H54 (cell line): Measurements from ENCODE around the gene DCDC1.

Source experiments
- DNase-seq: peaks from one replicate; pipeline ENCODE4 v3.0.0; 2011; ENCODE audit warnings: low spot score, mixed read lengths; ENCODE audit not compliant: insufficient read length
- FAIRE-seq: peaks from 3 replicates; lab custom pipeline; 2011; peaks lifted over from hg19 to GRCh38; lab: Jason Lieb, UNC
- POLR2A ChIP-seq: IDR thresholded peaks from 2 replicates; pipeline ENCODE4 v1.6.1; 2011; ENCODE audit warnings: low read depth, mild to moderate bottlenecking, low read length

Gene DCDC1

GRCh38 chr11:31089117-31089516 lies 280.4 kb downstream of the DCDC1 start:
- TF ChIP-seq POLR2A: no peak
- DNase-seq (no peak), FAIRE-seq (no peak)

GRCh38 chr11:31069447-31070205 lies 299.9 kb downstream of the DCDC1 start:
- DNase-seq (no peak), FAIRE-seq (no peak)
- no peak for TF ChIP-seq POLR2A

- FAIRE-seq (no peak), DNase-seq (no peak)
- no peak for TF ChIP-seq POLR2A
Observed at GRCh38 chr11:31060880-31061279, 308.7 kb downstream of the DCDC1 start.

GRCh38 chr11:31059529-31059928 lies 310.0 kb downstream of the DCDC1 start:
- TF ChIP-seq POLR2A: no peak
- DNase-seq (no peak), FAIRE-seq (no peak)

GRCh38 chr11:31050061-31050765 lies 319.3 kb downstream of the DCDC1 start:
- no peak for DNase-seq
- no peak for TF ChIP-seq POLR2A
- no peak for FAIRE-seq

- no peak for TF ChIP-seq POLR2A
- no peak for DNase-seq
- FAIRE-seq: no peak
Observed at GRCh38 chr11:31045335-31045734, 324.2 kb downstream of the DCDC1 start.

- DNase-seq (no peak), FAIRE-seq (no peak)
- no peak for TF ChIP-seq POLR2A
Observed at GRCh38 chr11:31030138-31030792, 339.3 kb downstream of the DCDC1 start.

- FAIRE-seq: no peak
- no peak for DNase-seq
- TF ChIP-seq POLR2A: no peak
Observed at GRCh38 chr11:31026315-31026714, 343.2 kb downstream of the DCDC1 start.

- TF ChIP-seq POLR2A: no peak
- FAIRE-seq (no peak), DNase-seq (no peak)
Observed at GRCh38 chr11:31022080-31022479, 347.5 kb downstream of the DCDC1 start.

GRCh38 chr11:31019786-31020185 lies 349.8 kb downstream of the DCDC1 start:
- FAIRE-seq (no peak), DNase-seq (no peak)
- TF ChIP-seq POLR2A: no peak

- TF ChIP-seq POLR2A: no peak
- FAIRE-seq: no peak
- no peak for DNase-seq
Observed at GRCh38 chr11:31005202-31005601, 364.3 kb downstream of the DCDC1 start.

- no peak for TF ChIP-seq POLR2A
- FAIRE-seq (no peak), DNase-seq (no peak)
Observed at GRCh38 chr11:31001427-31001826, 368.1 kb downstream of the DCDC1 start.

- FAIRE-seq: no peak
- no peak for TF ChIP-seq POLR2A
- no peak for DNase-seq
Observed at GRCh38 chr11:31000381-31000780, 369.2 kb downstream of the DCDC1 start.

- FAIRE-seq (no peak), DNase-seq (no peak)
- no peak for TF ChIP-seq POLR2A
Observed at GRCh38 chr11:30992513-30992849, 377.1 kb downstream of the DCDC1 start.
